Activated T-helper 1 cell treated with anti-CD3 and anti-CD28 coated beads, Interleukin-2, amount 50 U/mL, for 16 hours (primary cell): Measurements from ENCODE around the gene USB1.

Experiments used
- DNase-seq, 2 donors: peaks; one replicate each; pipeline ENCODE4 v3.0.0-alpha.2; 2020; ENCODE audit warnings: low read depth in 1 of 2, low spot score in 1 of 2

Gene USB1

DNA sequence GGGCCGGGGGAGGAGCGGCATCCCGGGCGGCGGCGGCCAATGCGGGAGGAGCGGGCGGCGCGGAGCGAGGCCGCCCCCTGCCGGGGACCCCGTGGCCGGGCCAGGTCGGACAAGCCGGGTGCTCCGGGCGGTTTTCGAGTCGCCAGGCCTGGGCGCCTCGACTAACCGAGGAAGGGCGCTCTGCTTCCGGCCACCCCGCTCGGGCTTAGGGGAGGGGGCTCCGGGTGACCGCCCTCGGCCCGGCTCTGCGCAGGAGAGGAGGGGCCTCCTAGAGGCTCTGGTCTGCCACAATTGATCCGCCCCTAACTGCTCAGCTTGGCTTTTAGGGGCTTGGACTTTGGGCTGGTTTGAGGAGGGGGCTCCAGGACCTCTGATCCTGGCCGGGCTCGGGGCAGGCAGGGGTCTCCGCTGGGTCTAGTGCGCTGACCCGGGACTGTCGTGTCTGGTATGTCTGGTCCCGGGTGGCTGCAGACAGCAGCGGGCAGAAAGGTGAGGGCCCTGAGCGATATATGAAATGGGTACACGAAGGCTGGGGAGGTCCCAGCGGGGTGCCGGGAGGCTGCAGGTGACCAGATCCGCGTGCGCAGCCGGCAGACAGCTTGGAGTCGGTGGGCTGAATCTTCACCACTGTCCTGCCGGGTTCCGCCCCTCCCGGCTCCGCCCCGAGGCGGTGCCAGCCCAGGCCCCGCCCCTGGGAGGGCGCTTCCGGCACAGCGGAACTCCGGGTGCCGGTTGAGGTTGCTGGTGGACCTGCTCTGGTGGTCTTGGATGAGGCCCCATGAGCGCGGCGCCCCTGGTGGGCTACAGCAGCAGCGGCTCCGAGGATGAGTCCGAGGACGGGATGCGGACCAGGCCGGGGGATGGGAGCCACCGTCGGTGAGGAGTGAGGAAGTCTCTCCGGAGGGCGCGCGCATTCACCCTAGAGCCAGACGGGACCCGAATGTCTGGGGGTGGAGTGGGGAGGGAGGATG is at the start of gene USB1:
TSS of gene USB1 (plus strand) at position 702 of the 971 bp plus-strand sequence. CDS start at position 779, 77 bp downstream.
- DNase-seq = peak; percentile 65 to 78

GRCh38 chr16:57952909-57953308 is 48.3 kb upstream of the USB1 start:
- DNase-seq = no peak

GRCh38 chr16:57953857-57954256 is 47.4 kb upstream of the USB1 start:
- no peak for DNase-seq

DNA sequence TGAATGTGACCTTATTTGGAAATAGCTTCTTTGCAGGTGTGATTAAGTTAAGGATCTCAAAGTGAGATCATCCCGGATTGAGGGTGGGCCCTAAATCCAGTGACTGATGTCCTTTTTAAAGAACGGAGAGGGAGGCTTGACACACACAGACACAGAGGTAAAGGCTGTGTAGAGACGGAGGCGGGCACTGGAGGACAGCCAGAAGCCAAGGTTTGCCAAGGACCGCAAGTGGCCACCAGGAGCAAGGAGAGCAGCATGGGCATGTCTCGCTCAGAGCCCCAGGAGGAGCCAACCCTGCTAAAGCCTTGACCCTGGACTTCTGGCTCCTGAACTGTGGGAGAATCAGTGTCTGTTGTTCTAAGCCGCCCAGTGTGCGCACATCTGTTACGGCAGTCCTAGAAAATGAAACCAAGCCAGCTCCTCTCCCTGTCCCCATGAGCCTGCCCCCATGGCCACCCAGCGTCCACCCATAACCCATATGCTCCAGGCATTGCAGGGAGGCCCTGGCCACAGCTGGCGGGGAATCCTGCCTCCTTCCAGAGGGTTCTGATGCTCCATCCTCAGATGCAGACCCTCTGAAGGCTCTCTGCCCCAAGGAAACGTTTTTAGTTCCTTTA is 45.5 kb upstream of the USB1 start:
- no peak for DNase-seq

DNA sequence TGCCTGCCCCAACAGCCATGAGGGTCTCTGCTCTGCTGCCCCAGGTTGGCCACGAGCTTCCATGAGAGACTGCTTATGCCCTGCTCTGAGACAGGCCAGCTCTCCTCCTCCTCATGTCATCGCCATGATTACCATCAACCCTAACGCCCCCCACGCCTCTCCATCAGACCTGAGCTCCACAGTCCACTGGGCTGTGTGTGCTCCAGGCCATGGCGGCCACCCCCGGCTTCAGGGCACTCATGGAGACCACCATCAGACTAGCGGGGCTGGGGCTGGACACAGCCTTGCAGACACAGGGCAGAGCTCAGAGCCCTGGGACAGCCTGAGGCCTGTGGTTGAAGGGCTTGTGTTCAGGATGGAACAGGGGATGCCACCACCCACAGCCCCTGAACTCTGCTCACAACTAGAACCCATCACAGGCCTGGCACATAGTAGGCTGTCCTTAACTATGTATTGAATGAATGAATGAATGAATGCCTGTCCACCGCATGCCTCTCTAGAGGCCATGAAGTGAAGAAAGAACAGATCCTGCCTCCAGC is 44.9 kb upstream of the USB1 start:
- DNase-seq = no peak

DNA sequence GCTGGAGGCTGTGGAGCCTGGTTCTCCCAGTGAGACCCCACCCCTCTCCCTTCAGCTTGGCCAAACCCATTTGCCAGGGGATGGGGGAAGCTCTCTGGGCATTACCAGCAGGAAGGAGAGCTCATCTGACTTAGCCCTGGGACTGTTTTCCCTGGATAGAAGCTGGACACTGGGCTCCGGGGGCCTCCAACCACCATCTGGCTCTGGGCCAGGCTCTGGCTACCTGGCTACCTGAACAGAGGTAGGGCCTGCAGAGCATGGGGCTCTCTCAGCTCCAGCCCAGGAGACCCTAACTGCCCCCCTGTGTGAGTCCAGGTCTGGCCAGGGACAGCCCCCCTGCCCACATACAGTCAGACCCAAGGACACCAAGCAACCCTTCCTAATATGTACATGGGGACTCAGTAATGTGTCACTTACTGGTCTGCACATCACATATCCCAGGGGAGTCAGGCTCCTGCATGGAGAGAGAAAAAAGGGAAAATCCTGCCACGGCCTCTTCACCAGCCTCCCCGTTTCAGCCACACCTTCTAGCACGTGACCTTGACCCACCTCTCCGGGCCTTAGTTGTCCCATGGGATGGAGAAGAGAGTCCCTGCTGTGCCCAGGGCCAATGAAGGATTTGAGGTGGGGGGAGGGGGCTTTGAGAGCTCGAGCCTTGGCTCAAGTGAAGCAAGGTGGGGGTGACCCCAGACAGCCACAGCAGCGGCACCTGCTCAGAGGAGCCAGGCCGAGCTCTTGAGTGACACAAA is 44.1 kb upstream of the USB1 start:
- no peak for DNase-seq

DNA sequence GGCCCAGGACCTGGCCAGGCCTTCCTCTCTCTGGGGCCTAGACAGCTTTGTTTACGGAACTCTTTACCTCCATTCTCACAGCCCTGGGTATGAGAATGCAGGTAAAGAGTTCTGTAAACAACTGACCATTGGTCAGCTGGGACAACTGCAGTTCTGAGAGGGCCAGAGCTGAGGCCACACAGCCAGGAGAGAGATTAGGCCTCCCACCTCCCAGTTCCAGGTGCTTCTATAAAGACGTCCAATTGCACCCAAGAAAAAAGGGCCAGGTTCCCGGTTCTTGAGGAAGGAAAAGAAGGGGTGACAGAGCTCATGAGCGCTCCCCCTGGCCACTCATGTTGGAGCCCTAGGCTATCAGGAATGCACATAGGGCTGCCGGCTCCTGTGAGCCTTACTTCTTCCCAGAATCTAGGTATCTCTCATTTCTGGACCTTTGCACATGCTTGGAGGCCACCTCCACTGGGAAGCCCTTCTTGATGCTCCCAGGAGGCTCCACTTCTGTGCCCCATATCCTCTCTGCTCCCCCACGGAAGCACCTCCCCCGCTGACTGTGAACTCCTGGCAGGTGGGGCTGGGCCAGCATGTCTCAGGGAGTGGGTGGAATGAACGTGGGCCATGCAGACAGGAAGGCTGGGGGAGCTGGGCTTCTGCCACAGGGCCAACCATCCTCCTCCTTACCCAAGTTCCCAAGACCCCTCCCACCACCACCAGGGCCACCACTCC is 43.4 kb upstream of the USB1 start:
- DNase-seq = no peak

GRCh38 chr16:57958544-57958943 is 42.7 kb upstream of the USB1 start:
- DNase-seq = no peak

DNA sequence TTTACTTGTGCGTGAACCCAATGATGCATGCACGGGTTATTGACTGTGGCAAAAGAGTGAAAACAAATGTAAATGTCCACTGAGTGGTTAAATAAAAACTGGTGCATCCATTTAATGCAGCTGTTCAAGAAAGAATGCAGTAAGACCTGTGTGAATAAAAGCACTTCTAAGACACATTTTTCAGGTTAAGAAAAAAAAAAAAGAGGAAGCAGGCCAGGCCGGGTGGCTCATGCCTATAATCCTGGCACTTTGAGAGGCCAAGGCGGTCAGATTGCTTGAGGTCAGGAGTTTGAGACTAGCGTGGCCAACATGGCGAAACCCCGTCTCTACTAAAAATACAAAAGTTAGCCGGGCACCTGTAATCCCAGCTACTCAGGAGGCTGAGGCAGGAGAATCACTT is 42.1 kb upstream of the USB1 start:
- no peak for DNase-seq

GRCh38 chr16:57959804-57960203 is 41.4 kb upstream of the USB1 start:
- no peak for DNase-seq

DNA sequence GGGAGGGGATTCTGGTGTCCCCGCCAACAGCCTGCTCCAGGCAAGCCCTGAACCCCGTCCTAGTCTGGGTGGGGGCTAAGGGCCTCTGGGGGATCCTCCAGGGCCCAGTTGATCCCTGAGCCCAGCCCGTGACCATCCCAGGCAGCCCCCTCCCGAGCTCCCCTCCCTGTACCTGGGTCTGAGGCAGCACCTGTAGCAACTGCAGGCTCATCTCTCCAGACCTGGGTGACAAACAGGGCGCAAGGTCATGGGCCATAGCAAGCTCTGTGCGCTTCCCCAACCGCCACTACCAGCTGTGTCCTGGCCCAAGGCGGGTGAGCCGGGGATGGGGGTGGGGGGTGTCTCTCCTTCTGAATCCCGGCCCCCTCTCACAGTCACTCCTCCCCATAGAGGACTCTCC is 40.9 kb upstream of the USB1 start:
- no peak for DNase-seq

- no peak for DNase-seq
Measured at GRCh38 chr16:57960826-57961472, 40.3 kb upstream of the USB1 start.

GRCh38 chr16:57961538-57961937 is 39.7 kb upstream of the USB1 start:
- DNase-seq = no peak

- DNase-seq = no peak
Measured at GRCh38 chr16:57962046-57962445, 39.2 kb upstream of the USB1 start.

- no peak for DNase-seq
Measured at GRCh38 chr16:57962756-57963155, 38.5 kb upstream of the USB1 start.

DNA sequence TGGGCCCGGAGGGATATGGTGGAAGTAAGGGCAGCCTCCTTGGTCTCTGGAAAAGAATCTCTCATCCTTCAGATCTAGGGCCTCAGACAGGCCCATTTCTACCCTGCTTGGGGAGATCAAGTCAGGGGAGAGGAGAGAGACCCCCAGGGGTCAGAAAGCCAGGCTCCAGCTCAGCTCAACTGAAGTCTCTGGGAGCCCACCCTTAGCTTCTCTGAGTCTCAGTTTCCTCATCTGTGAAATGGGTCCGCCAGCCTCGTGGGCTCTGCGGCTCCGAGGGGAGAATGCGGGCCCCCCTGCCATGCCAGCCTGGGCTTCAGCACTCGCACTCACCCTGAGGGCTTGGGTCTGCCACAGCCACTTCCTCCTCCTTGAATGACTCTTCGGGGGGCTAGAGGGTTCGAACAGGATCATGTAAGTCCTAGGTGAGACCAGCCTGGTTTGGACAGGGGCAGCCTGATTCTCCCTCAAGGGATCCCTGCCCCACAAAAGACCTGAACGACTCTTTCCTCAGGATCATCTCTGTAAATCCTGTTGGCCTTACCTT is 37.0 kb upstream of the USB1 start:
- DNase-seq = no peak

- no peak for DNase-seq
Measured at GRCh38 chr16:57966204-57966771, 34.9 kb upstream of the USB1 start.

DNA sequence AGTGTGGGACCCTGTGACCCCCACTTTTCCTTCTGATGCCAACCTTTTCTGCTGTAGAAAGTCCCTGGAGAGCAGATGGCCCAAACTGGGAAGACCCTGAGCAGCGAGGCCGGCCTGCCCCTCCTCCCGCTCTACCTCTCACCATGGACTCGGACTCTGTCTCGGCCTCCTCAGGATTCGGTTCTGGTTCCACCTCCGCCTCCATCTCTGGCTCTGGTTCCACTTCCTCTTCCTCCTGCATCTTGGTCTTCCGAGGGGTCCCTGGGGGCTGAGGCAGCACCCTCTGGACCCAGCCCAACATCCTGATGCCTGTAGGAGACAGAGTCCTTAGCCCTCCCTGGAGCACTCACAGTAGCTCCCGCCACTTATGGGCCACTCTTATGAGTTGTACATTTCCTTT is 34.2 kb upstream of the USB1 start:
- DNase-seq = no peak

- DNase-seq = no peak
Measured at GRCh38 chr16:57967916-57968315, 33.3 kb upstream of the USB1 start.
